Measurements from ENCODE around the gene DRD4.
"Not testable (repeated sequence)": the region's sequence is repeated elsewhere in the genome, so short reads cannot be mapped to it uniquely, and the experiment has no call there.

DRD4 gene

GRCh38 chr11:646214-646613, 9.1 kb downstream of the DRD4 start:
- H3K4me2 ChIP-seq (ENCODE audit: low read length), result no peak overlapping the region
- no peak overlapping the region for H2AFZ ChIP-seq
- no peak for TF ChIP-seq CTCF (IDR thresholded peaks at IDR 0.05)
- no peak overlapping the region for H3K27ac ChIP-seq
- H3K4me3 ChIP-seq (ENCODE audit: low read depth, low read length), result no peak overlapping the region
- no peaks in the 10 kb centered on the region for H3K4me1 ChIP-seq
- H3K9me3 ChIP-seq (ENCODE audit: control insufficient read depth, low read length), result no peaks in the 10 kb centered on the region
- H3K79me2 ChIP-seq, result no peaks in the 10 kb centered on the region
- H3K27me3 ChIP-seq (ENCODE audit: control insufficient read depth, insufficient read depth, low read length), result no peaks in the 10 kb centered on the region
- no peaks in the 10 kb centered on the region for H3K36me3 ChIP-seq (ENCODE audit: control insufficient read depth, insufficient read depth, low read length)
- no peak overlapping the region for H3K9ac ChIP-seq

- H3K79me2 ChIP-seq; H3K4me3 ChIP-seq (ENCODE audit: low read depth, low read length); H3K9ac ChIP-seq; H2AFZ ChIP-seq; H3K27ac ChIP-seq; H3K4me1 ChIP-seq; H3K36me3 ChIP-seq (ENCODE audit: control insufficient read depth, insufficient read depth, low read length); H3K4me2 ChIP-seq (ENCODE audit: low read length); H3K27me3 ChIP-seq (ENCODE audit: control insufficient read depth, insufficient read depth, low read length); H3K9me3 ChIP-seq (ENCODE audit: control insufficient read depth, low read length): not testable (repeated sequence)
Observed at GRCh38 chr11:647672-648158, 10.6 kb downstream of the DRD4 start.

GRCh38 chr11:650482-650881, 13.4 kb downstream of the DRD4 start:
- Histone ChIP-seq H3K4me1 (no peaks in the 10 kb centered on the region), H3K27ac (no peak overlapping the region), H3K27me3 (ENCODE audit: control insufficient read depth, insufficient read depth, low read length) (no peaks in the 10 kb centered on the region), H3K36me3 (ENCODE audit: control insufficient read depth, insufficient read depth, low read length) (no peaks in the 10 kb centered on the region), H3K9me3 (ENCODE audit: control insufficient read depth, low read length) (no peaks in the 10 kb centered on the region), H3K9ac (no peak overlapping the region), H3K4me2 (ENCODE audit: low read length) (no peak overlapping the region), H2AFZ (no peak overlapping the region), H3K79me2 (no peaks in the 10 kb centered on the region), H3K4me3 (ENCODE audit: low read depth, low read length) (no peak overlapping the region)
- no peak for TF ChIP-seq CTCF (IDR thresholded peaks at IDR 0.05)

GRCh38 chr11:653136-653535, 16.1 kb downstream of the DRD4 start:
- not testable (repeated sequence) for H3K27ac ChIP-seq; H3K79me2 ChIP-seq; H3K9ac ChIP-seq; H3K36me3 ChIP-seq (ENCODE audit: control insufficient read depth, insufficient read depth, low read length); H3K27me3 ChIP-seq (ENCODE audit: control insufficient read depth, insufficient read depth, low read length); H3K4me3 ChIP-seq (ENCODE audit: low read depth, low read length); H3K9me3 ChIP-seq (ENCODE audit: control insufficient read depth, low read length); H2AFZ ChIP-seq; H3K4me1 ChIP-seq; H3K4me2 ChIP-seq (ENCODE audit: low read length)

- no peak for TF ChIP-seq CTCF (IDR thresholded peaks at IDR 0.05)
Observed at GRCh38 chr11:653837-654236, 16.8 kb downstream of the DRD4 start.

GRCh38 chr11:654444-654843, 17.4 kb downstream of the DRD4 start:
- not testable (repeated sequence) for H2AFZ ChIP-seq; H3K79me2 ChIP-seq; H3K36me3 ChIP-seq (ENCODE audit: control insufficient read depth, insufficient read depth, low read length); H3K27ac ChIP-seq; H3K4me1 ChIP-seq; H3K27me3 ChIP-seq (ENCODE audit: control insufficient read depth, insufficient read depth, low read length); H3K4me2 ChIP-seq (ENCODE audit: low read length); H3K4me3 ChIP-seq (ENCODE audit: low read depth, low read length); H3K9ac ChIP-seq; H3K9me3 ChIP-seq (ENCODE audit: control insufficient read depth, low read length)

More at GRCh38 chr11:653837-654236, 16.8 kb downstream of the DRD4 start:
- Histone ChIP-seq H3K4me1 (no peaks in the 10 kb centered on the region), H3K9ac (no peak overlapping the region), H3K27ac (no peak overlapping the region), H3K27me3 (ENCODE audit: control insufficient read depth, insufficient read depth, low read length) (no peaks in the 10 kb centered on the region), H3K4me3 (ENCODE audit: low read depth, low read length) (no peak overlapping the region), H2AFZ (no peak overlapping the region), H3K36me3 (ENCODE audit: control insufficient read depth, insufficient read depth, low read length) (no peaks in the 10 kb centered on the region), H3K9me3 (ENCODE audit: control insufficient read depth, low read length) (no peaks in the 10 kb centered on the region), H3K79me2 (no peaks in the 10 kb centered on the region), H3K4me2 (ENCODE audit: low read length) (no peak overlapping the region)

Measured in parathyroid adenoma (tissue), 2 donors.